SHP77 (cell line): ENCODE data around the gene RCBTB1.
"Not testable (repeated sequence)": the region's sequence is repeated elsewhere in the genome, so short reads cannot be mapped to it uniquely, and the experiment has no call there.

Experiments used
- DNase-seq, 2 experiments: peaks; one replicate each; lab custom pipeline; 2025; lab: John Stamatoyannopoulos, UW

RCBTB1 gene

GRCh38 chr13:49585220-49586157, at the start of gene RCBTB1:
Gene RCBTB1 (minus strand): TSS chr13:49585558. CDS start chr13:49567279, 18,279 bp downstream.
- DNase-seq: peak; percentile 50 to 68

- no peak for DNase-seq
Observed at GRCh38 chr13:49633710-49634109, 48.4 kb upstream of the RCBTB1 start.

GRCh38 chr13:49632156-49632555, 46.8 kb upstream of the RCBTB1 start:
- DNase-seq: no peak

GRCh38 chr13:49630580-49630979, 45.2 kb upstream of the RCBTB1 start:
- no peak for DNase-seq

GRCh38 chr13:49629947-49630346, 44.6 kb upstream of the RCBTB1 start:
- DNase-seq: no peak

- DNase-seq: no peak
Observed at GRCh38 chr13:49629196-49629938, 44.0 kb upstream of the RCBTB1 start.

- no peak for DNase-seq
Observed at GRCh38 chr13:49627831-49628652, 42.7 kb upstream of the RCBTB1 start, which contains the start of gene ARL11. Gene ARL11 (plus strand): TSS chr13:49628507. CDS start chr13:49630448, 1,941 bp downstream.

GRCh38 chr13:49625392-49626079, 40.2 kb upstream of the RCBTB1 start:
- no peak for DNase-seq

GRCh38 chr13:49624229-49624628, 38.9 kb upstream of the RCBTB1 start:
- DNase-seq: no peak

- DNase-seq: no peak
Observed at GRCh38 chr13:49622174-49622946, 37.0 kb upstream of the RCBTB1 start.

GRCh38 chr13:49620170-49620621, 34.8 kb upstream of the RCBTB1 start:
- no peak for DNase-seq

GRCh38 chr13:49616676-49617065, 31.3 kb upstream of the RCBTB1 start:
- DNase-seq: no peak

GRCh38 chr13:49615836-49616675, 30.7 kb upstream of the RCBTB1 start:
- no peak for DNase-seq

- DNase-seq: not testable (repeated sequence)
Observed at GRCh38 chr13:49612042-49612441, 26.7 kb upstream of the RCBTB1 start.

- DNase-seq: peak; percentile 82 to 85
Observed at GRCh38 chr13:49610176-49610575, 24.8 kb upstream of the RCBTB1 start.

GRCh38 chr13:49608651-49609331, 23.4 kb upstream of the RCBTB1 start:
- DNase-seq: no peak

- DNase-seq: no peak
Observed at GRCh38 chr13:49607761-49608160, 22.4 kb upstream of the RCBTB1 start.

GRCh38 chr13:49606747-49607648, 21.6 kb upstream of the RCBTB1 start:
- peak; percentile 71 to 88 for DNase-seq
